SK-N-SH (cell line): ENCODE measurements around the gene KLHDC9. TPM values are rescaled to one million over a fixed set of nuclear protein-coding genes. Genes with fewer than 3 reads are reported as not detected.

Source experiments
- CTCF ChIA-PET: fragments of 300-600, 350-600 bp; formaldehyde crosslinking; extraction: SDS; loops from one replicate; lab custom pipeline; 2021; lab: Yijun Ruan, JAX
- POLR2A ChIA-PET: fragments of 350-600 bp; sonication (Branson Sonifier 250); formaldehyde crosslinking; extraction: SDS; loops from one replicate; lab custom pipeline; 2020; ENCODE audit warnings: antibody characterized with exemption, inconsistent platforms; lab: Yijun Ruan, JAX
- DNase-seq: peaks from one replicate; pipeline ENCODE4 v3.0.0; 2012
- H2AFZ ChIP-seq: fragments of 200-600 bp; sonication (generic); 2 replicates; pipeline ENCODE4 v1.8.1; 2016; ENCODE audit warnings: antibody characterized with exemption, mild to moderate bottlenecking, low read depth
- H3F3A ChIP-seq: fragments of 200-600 bp; sonication (generic); replicated peaks from 2 replicates; pipeline ENCODE3; 2016; ENCODE audit warnings: antibody characterized with exemption, mild to moderate bottlenecking; ENCODE audit not compliant: insufficient read depth
- H3K27ac ChIP-seq, 2 experiments: fragments of 200-500 bp in 1 of 2; fragments of 200-600 bp in 1 of 2; sonication (Bioruptor generic) in 1 of 2; sonication (generic), shearing (Covaris generic) in 1 of 2; 2 replicates each; pipeline versions ENCODE4 v1.5.1 to v1.6.1; 2014 to 2016; ENCODE audit warnings: low read depth in 2 of 2, inconsistent platforms in 1 of 2, low read length in 1 of 2, mild to moderate bottlenecking in 1 of 2, mixed read lengths in 1 of 2
- H3K27me3 ChIP-seq: fragments of 200-600 bp; sonication (generic), shearing (Covaris generic); 2 replicates; pipeline ENCODE4 v1.6.1; 2016; ENCODE audit warnings: mixed run types; ENCODE audit not compliant: insufficient read depth
- H3K36me3 ChIP-seq, 2 experiments: fragments of 200-500 bp in 1 of 2; fragments of 200-600 bp in 1 of 2; sonication (Bioruptor generic) in 1 of 2; sonication (generic) in 1 of 2; replicated peaks in 1 of 2; 2 replicates each; pipeline versions ENCODE3 to v1.5.1; 2014 to 2016; ENCODE audit warnings: low read length in 1 of 2, mild to moderate bottlenecking in 1 of 2; ENCODE audit not compliant: insufficient read depth in 2 of 2, control insufficient read depth in 1 of 2
- H3K4me1 ChIP-seq, 2 experiments: fragments of 200-500 bp in 1 of 2; fragments of 200-600 bp in 1 of 2; sonication (Bioruptor generic) in 1 of 2; sonication (generic), shearing (Covaris generic) in 1 of 2; 2 replicates each; pipeline versions ENCODE4 v1.5.1 to v1.6.1; 2014 to 2016; ENCODE audit warnings: low read depth in 1 of 2, low read length in 1 of 2, mixed run types in 1 of 2; ENCODE audit not compliant: insufficient read depth in 2 of 2, control insufficient read depth in 1 of 2
- H3K4me2 ChIP-seq: fragments of 200-600 bp; sonication (generic), shearing (Covaris generic); 2 replicates; pipeline ENCODE4 v1.6.1; 2017; ENCODE audit warnings: mixed run types
- H3K4me3 ChIP-seq, 2 experiments: fragments of 200-500 bp in 1 of 2; fragments of 200-600 bp in 1 of 2; sonication (Bioruptor generic) in 1 of 2; sonication (generic), shearing (Covaris generic) in 1 of 2; 2 replicates each; pipeline versions ENCODE4 v1.5.1 to v1.8.1; 2014 to 2016; ENCODE audit warnings: low read depth in 2 of 2, inconsistent platforms in 1 of 2, low read length in 1 of 2, mild to moderate bottlenecking in 1 of 2, mixed read lengths in 1 of 2, moderate library complexity in 1 of 2
- H3K79me2 ChIP-seq: fragments of 200-600 bp; sonication (generic); 2 replicates; pipeline ENCODE4 v1.8.1; 2017; ENCODE audit warnings: mild to moderate bottlenecking; ENCODE audit not compliant: insufficient read depth
- H3K9ac ChIP-seq: fragments of 200-600 bp; sonication (generic); 2 replicates; pipeline ENCODE4 v1.6.1; 2017; ENCODE audit warnings: mixed run types
- H3K9me2 ChIP-seq: fragments of 200-600 bp; sonication (generic); 2 replicates; pipeline ENCODE4 v1.6.1; 2017; ENCODE audit warnings: mixed run types
- H3K9me3 ChIP-seq: fragments of 200-600 bp; sonication (generic); 2 replicates; pipeline ENCODE4 v1.6.1; 2017; ENCODE audit warnings: mixed run types, mild to moderate bottlenecking, moderate library complexity
- H4K20me1 ChIP-seq: fragments of 200-600 bp; sonication (generic); 2 replicates; pipeline ENCODE4 v1.6.1; 2017; ENCODE audit warnings: mild to moderate bottlenecking, mixed run types; ENCODE audit not compliant: insufficient read depth
- ELF1 ChIP-seq: IDR thresholded peaks from 2 replicates; pipeline ENCODE4 v1.4.0; 2012
- EP300 ChIP-seq, 2 experiments: IDR thresholded peaks; 2 replicates each; pipeline versions ENCODE4 v1.4.0 to v1.6.1; 2012; ENCODE audit warnings: borderline replicate concordance in 1 of 2, low read depth in 1 of 2, low read length in 1 of 2
- FOXM1 ChIP-seq: IDR thresholded peaks from 2 replicates; pipeline ENCODE4 v1.4.0; 2012; ENCODE audit warnings: low read depth, mild to moderate bottlenecking
- GABPA ChIP-seq: IDR thresholded peaks from 2 replicates; pipeline ENCODE4 v1.4.0; 2012; ENCODE audit warnings: low read depth, mild to moderate bottlenecking
- GATA2 ChIP-seq: sonication (generic); formaldehyde crosslinking; IDR thresholded peaks from 2 replicates; pipeline ENCODE4 v1.5.0; 2020; ENCODE audit warnings: mild to moderate bottlenecking, missing genetic modification reagents
- JUND ChIP-seq: IDR thresholded peaks from 2 replicates; pipeline ENCODE4 v1.4.0; 2012
- MXI1 ChIP-seq: IDR thresholded peaks from 2 replicates; pipeline ENCODE4 v1.6.1; 2012; ENCODE audit warnings: mild to moderate bottlenecking, low read depth, low read length, improper control_type of control experiment
- NFIC ChIP-seq: IDR thresholded peaks from 2 replicates; pipeline ENCODE4 v1.4.0; 2012; ENCODE audit warnings: borderline replicate concordance
- NRF1 ChIP-seq: IDR thresholded peaks from 2 replicates; pipeline ENCODE4 v1.6.1; 2012; ENCODE audit warnings: low read depth, mild to moderate bottlenecking, low read length
- POLR2AphosphoS5 ChIP-seq: IDR thresholded peaks from 2 replicates; pipeline ENCODE4 v1.6.1; 2012; ENCODE audit warnings: low read depth, low read length
- RCOR1 ChIP-seq: fragments of 150-350 bp; IDR thresholded peaks from 2 replicates; pipeline ENCODE4 v1.6.1; 2017; ENCODE audit warnings: antibody characterized with exemption, low read length
- RXRA ChIP-seq: IDR thresholded peaks from 2 replicates; pipeline ENCODE4 v1.4.0; 2012; ENCODE audit warnings: low read depth, mild to moderate bottlenecking, borderline replicate concordance
- SMC3 ChIP-seq: IDR thresholded peaks from 2 replicates; pipeline ENCODE4 v1.6.1; 2012; ENCODE audit warnings: low read depth, low read length, improper control_type of control experiment
- TCF12 ChIP-seq: IDR thresholded peaks from 2 replicates; pipeline ENCODE4 v1.4.0; 2012
- YY1 ChIP-seq: IDR thresholded peaks from 2 replicates; pipeline ENCODE4 v1.4.0; 2012; ENCODE audit warnings: low read depth, mild to moderate bottlenecking
- WGBS: methylation state at CpG from one replicate; pipeline ENCODE4 v1.1.6; 2017; ENCODE audit warnings: low lambda C conversion rate; 5-methylcytosine and 5-hydroxymethylcytosine counted together
- polyA plus RNA-seq, 3 experiments: library from polyadenylated mRNA; depleted of rRNA; stranded (reverse); fragments of >200 nt; gene quantifications; 2 replicates each; pipeline ENCODE4 v1.2.3, GENCODE V29; 2012
- TF ChIP-seq, protein P1 (sequence below): fragments of 150-350 bp; IDR thresholded peaks from 2 replicates; pipeline ENCODE4 v1.6.1; 2016; ENCODE audit warnings: mild to moderate bottlenecking, low read depth, low read length
- TF ChIP-seq, protein P2 (sequence below): IDR thresholded peaks from 2 replicates; pipeline ENCODE4 v1.4.0; 2012; ENCODE audit warnings: low read depth, borderline replicate concordance

KLHDC9 gene
- polyA plus RNA-seq, 1 of the 3 experiments (the other 2 are of a cell fraction), result 4.7 TPM

DNA sequence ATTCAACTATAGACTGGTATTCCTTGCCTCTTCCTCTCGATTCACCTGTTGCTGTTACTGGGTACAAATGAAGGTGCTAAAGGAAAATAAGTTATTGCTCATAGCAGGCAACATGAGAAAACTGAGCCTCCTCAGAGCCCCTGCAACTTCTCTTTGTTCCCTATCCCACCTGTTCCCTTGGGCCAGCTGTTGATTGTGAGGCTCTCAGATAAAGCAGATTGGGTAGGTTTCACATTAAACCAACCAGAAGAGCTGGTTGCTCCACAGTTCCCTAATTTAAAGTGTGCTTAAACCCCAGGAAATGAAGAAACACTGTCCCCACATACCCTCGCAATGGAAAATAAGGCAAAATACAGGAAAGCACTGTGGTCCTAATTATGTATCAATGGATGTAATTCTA, 29.5 kb downstream of the KLHDC9 start:
- H3K79me2 ChIP-seq, result peaks cover 81% of the 10 kb centered on the region
- POLR2A ChIA-PET, result interaction anchor here (1.3 kb wide), 1 partner anchor 9 kb away, joined by 5 read pairs; the partner anchor contains the start of genes NIT1 and PFDN2
- TF ChIP-seq ELF1 (no peak), RCOR1 (no peak), NFIC (no peak), RXRA (no peak), YY1 (no peak), SMC3 (no peak), NRF1 (no peak), GATA2 (CRISPR knock-in tag) (no peak), EP300 (IDR thresholded peaks at IDR 0.05; ENCODE audit: borderline replicate concordance in 1 of 2, low read depth in 1 of 2, low read length in 1 of 2) (no peak), MXI1 (no peak), POLR2AphosphoS5 (no peak), JUND (no peak), FOXM1 (no peak), GABPA (no peak), TCF12 (no peak)
- TF ChIP-seq, protein P1, sequence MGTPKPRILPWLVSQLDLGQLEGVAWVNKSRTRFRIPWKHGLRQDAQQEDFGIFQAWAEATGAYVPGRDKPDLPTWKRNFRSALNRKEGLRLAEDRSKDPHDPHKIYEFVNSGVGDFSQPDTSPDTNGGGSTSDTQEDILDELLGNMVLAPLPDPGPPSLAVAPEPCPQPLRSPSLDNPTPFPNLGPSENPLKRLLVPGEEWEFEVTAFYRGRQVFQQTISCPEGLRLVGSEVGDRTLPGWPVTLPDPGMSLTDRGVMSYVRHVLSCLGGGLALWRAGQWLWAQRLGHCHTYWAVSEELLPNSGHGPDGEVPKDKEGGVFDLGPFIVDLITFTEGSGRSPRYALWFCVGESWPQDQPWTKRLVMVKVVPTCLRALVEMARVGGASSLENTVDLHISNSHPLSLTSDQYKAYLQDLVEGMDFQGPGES, result no peak
- TF ChIP-seq, protein P2, sequence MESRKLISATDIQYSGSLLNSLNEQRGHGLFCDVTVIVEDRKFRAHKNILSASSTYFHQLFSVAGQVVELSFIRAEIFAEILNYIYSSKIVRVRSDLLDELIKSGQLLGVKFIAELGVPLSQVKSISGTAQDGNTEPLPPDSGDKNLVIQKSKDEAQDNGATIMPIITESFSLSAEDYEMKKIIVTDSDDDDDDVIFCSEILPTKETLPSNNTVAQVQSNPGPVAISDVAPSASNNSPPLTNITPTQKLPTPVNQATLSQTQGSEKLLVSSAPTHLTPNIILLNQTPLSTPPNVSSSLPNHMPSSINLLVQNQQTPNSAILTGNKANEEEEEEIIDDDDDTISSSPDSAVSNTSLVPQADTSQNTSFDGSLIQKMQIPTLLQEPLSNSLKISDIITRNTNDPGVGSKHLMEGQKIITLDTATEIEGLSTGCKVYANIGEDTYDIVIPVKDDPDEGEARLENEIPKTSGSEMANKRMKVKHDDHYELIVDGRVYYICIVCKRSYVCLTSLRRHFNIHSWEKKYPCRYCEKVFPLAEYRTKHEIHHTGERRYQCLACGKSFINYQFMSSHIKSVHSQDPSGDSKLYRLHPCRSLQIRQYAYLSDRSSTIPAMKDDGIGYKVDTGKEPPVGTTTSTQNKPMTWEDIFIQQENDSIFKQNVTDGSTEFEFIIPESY, result no peak

More for the DNA sequence above, 29.5 kb downstream of the KLHDC9 start:
- Histone ChIP-seq H3K9me2 (no peaks in the 10 kb centered on the region), H3K27me3 (no peaks in the 10 kb centered on the region), H2AFZ (no peak overlapping the region), H3F3A (no peaks in the 10 kb centered on the region), H4K20me1 (peaks cover 8% of the 10 kb centered on the region; the same call in 1 of the 2 replicates), H3K4me2 (no peak overlapping the region), H3K9ac (no peak overlapping the region), H3K9me3 (no peaks in the 10 kb centered on the region), H3K36me3 (peaks cover 37 to 59% of the 10 kb centered on the region in 2 experiments), H3K4me3 (no peak overlapping the region), H3K4me1 (peaks cover 5 to 11% of the 10 kb centered on the region in 2 experiments; a peak in 3 of 4 replicates), H3K27ac (no peak overlapping the region)
- 100% methylated on average over 2 of the region's 2 CpGs for WGBS
- CTCF ChIA-PET, result interaction anchor here (1.2 kb wide), 1 partner anchor 56 kb away, joined by 3 read pairs; no protein-coding TSS in a partner anchor
- DNase-seq, result no peak
